ENCODE measurements around the gene CST2.
"Not testable (repeated sequence)": the region's sequence is repeated elsewhere in the genome, so short reads cannot be mapped to it uniquely, and the experiment has no call there.

Gene CST2

DNA sequence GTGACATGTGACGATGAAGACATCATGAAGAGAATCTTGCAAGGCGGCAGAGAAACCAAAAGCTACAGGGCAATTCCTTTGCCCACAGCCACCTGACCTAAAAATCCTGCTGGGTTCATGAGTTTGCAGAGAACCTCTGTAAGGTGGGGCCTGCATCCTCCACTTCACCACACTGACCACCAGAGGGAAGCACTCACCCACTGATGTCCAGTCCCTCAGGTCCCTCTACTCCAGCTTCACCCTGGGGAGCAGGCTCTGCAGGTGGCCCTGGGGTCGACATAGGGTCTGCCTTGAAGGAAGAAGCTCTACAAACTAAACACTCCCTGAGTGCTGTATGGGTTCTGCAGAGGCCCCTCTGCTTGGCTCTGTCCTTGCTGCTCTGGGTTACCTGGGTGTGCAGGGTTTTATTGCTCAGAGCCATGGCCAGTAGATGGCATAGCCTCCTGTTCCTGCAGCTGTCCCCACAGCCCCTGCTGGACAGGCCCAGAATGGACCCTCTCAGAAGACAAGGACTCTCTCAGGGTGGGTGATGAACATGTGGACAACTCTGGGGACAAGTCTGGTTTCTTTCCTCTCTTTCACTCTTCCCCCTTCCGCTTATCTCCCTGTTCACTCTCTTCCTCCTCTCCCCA, 27.2 kb downstream of the CST2 start:
- not testable (repeated sequence) for H3K27ac ChIP-seq
- peak; percentile 71 for TF ChIP-seq CTCF (IDR thresholded peaks at IDR 0.05)

DNA sequence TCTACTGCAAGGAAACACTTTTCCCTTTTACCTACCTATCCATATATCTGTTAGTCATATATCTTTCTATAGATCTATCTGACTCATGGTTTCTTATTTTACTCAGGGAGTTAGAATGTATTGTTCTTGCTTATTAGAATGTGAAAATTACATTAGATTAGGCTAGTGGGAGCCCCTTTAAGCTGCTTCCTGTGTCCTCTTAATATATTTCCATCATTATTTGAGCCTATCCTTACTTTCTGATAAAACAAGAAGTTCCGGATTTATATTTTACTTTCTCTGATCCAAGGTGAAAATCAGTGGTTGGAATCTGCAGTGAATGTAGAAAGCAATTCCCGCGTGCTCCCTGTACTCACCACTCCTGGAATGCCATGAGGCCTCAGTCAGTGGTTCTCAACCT, 31.0 kb downstream of the CST2 start:
- TF ChIP-seq CTCF (IDR thresholded peaks at IDR 0.05), result no peak
- no peak for TF ChIP-seq ZFX (IDR thresholded peaks at IDR 0.05; ENCODE audit: borderline replicate concordance)
- H3K27ac ChIP-seq, result no peak overlapping the region

GRCh38 chr20:23794841-23795240, 31.7 kb downstream of the CST2 start:
- TF ChIP-seq CTCF (IDR thresholded peaks at IDR 0.05) (no peak), ZFX (IDR thresholded peaks at IDR 0.05; ENCODE audit: borderline replicate concordance) (no peak)
- no peak overlapping the region for H3K27ac ChIP-seq

DNA sequence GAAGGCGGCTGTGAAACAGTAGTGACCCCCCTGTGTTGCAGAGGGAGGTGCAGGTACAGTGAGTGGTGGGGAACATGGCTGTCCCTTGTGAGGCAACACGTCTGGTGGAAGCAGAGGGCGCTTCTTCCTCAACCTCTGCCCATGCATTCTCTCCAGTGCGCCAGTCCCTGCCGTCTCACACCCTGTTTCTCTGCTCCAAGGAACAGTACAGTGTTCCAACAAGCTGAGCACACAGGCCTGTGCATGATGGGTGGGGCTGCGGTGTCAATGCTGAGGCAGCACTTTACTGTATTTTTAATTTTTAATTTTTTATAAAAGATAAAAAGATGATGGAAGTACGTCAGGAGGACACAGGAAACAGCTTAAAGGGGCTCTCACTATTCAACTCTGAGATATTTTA, 32.5 kb downstream of the CST2 start:
- no peak for TF ChIP-seq ZFX (IDR thresholded peaks at IDR 0.05; ENCODE audit: borderline replicate concordance)
- TF ChIP-seq CTCF (IDR thresholded peaks at IDR 0.05), result no peak
- no peak overlapping the region for H3K27ac ChIP-seq

- no peak overlapping the region for H3K27ac ChIP-seq
- TF ChIP-seq CTCF (IDR thresholded peaks at IDR 0.05) (no peak), ZFX (IDR thresholded peaks at IDR 0.05; ENCODE audit: borderline replicate concordance) (no peak)
Observed at GRCh38 chr20:23783447-23783846, 43.1 kb downstream of the CST2 start.

DNA sequence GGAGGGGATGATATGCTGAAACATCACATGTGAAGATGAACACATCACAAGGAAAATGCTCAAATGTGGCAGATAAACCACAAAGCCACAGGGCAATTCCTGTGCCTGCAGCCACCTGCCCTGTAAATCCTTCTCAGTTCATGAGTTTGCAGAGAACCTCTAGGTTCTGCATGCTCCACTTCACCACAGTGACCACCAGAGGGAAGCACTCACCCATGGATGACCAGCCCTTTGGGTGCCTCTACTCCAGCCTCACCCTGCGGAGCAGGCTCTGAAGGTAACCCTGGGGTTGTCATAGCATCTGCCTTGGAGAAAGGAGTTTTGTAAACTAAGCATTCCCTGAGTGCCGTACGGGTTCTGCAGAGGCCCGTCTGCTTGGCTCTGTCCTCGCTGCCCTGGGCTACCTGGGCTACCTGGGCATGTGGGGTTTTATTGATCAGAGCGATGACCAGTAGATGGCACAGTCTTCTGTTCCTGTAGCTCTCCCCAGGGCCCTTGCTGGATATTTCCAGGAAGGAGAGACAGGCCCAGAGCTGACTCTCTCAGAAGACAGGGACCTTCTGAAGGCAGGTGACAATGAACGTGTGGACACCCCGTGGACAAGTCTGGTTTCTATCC, 44.1 kb downstream of the CST2 start:
- no peak overlapping the region for H3K27ac ChIP-seq
- no peak for TF ChIP-seq ZFX (IDR thresholded peaks at IDR 0.05; ENCODE audit: borderline replicate concordance)
- TF ChIP-seq CTCF (IDR thresholded peaks at IDR 0.05), result peak; percentile 62

DNA sequence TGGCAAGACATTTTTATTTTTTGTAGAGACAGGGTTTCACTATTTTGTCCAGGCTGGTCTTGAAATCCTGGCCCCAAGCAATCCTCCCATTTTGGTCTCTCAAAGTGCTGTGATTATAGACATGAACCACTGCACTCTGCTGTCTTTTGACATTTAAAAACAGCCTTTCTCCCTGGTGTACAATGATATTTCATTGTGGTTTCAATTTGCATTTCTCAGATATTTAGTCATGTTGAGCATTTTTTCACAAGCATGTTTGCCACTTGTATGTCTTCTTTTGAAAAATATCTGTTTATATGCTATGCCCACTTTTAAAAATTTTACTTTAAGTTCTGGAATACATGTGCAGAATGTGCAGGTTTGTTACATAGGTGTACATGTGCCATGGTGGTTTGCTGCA, 47.9 kb downstream of the CST2 start:
- H3K27ac ChIP-seq, result not testable (repeated sequence)

GRCh38 chr20:23777380-23777779, 49.1 kb downstream of the CST2 start:
- not testable (repeated sequence) for H3K27ac ChIP-seq

Measured in 22Rv1 (cell line).